ENCODE results near the gene GRAP2. TPM values are rescaled to one million over a fixed set of nuclear protein-coding genes. Genes with fewer than 3 reads are reported as not detected.
A peak's percentile ranks its signal among the peaks of the same experiment; 100 is the strongest.
"Not testable (repeated sequence)": the region's sequence is repeated elsewhere in the genome, so short reads cannot be mapped to it uniquely, and the experiment has no call there.

GRAP2 gene
- total RNA-seq, 1 donor from 2014 or later: 4.2 TPM

DNA sequence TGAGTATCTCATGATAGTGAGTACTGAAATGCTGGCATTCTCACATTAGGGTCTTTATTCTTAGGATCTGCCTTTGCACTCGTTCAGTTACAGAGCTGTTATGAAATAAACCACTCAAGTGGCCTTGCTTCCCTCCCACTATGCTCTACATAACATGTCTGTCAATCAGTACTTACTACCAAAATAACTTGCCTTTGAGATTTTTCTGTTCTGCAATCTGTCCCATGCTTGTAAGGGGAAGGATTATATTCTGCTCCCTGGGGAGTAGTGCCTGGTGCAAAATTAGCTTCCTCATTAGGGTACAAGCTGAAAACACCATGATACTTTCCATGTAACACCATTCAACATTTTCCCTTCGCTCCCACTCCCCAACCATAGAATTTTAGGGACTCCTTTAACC, 1.9 kb upstream of the GRAP2 start:
- Mint-ChIP-seq H3K36me3 (ENCODE audit: low read depth) (no peaks in the 10 kb centered on the region), H3K27me3 (no peaks in the 10 kb centered on the region), H3K9me3 (no peaks in the 10 kb centered on the region), H3K4me1 (peaks cover 43% of the 10 kb centered on the region), H3K4me3 (peak overlapping the region; percentile 58), H3K27ac (no peak overlapping the region)
- intact Hi-C loops (cut with micrococcal nuclease): loop anchor here (1.0 to 5.0 kb wide), 3 partner anchors 37 to 145 kb away; no protein-coding TSS in a partner anchor
- ATAC-seq (ENCODE audit: low read depth) (peak; percentile 92), DNase-seq (no peak)
- ChIA-PET CTCF (interaction anchor here (0.9 to 1.2 kb wide), 2 partner anchors 42 to 126 kb away, joined by 3 to 4 read pairs; no protein-coding TSS in a partner anchor), POLR2A (interaction anchor here (0.6 to 1.5 kb wide), 9 partner anchors 9 to 281 kb away, joined by 4 to 8 read pairs (median 5); no protein-coding TSS in a partner anchor)
- TF ChIP-seq, protein P1, sequence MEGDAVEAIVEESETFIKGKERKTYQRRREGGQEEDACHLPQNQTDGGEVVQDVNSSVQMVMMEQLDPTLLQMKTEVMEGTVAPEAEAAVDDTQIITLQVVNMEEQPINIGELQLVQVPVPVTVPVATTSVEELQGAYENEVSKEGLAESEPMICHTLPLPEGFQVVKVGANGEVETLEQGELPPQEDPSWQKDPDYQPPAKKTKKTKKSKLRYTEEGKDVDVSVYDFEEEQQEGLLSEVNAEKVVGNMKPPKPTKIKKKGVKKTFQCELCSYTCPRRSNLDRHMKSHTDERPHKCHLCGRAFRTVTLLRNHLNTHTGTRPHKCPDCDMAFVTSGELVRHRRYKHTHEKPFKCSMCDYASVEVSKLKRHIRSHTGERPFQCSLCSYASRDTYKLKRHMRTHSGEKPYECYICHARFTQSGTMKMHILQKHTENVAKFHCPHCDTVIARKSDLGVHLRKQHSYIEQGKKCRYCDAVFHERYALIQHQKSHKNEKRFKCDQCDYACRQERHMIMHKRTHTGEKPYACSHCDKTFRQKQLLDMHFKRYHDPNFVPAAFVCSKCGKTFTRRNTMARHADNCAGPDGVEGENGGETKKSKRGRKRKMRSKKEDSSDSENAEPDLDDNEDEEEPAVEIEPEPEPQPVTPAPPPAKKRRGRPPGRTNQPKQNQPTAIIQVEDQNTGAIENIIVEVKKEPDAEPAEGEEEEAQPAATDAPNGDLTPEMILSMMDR (IDR thresholded peaks at IDR 0.05): no peak

DNA sequence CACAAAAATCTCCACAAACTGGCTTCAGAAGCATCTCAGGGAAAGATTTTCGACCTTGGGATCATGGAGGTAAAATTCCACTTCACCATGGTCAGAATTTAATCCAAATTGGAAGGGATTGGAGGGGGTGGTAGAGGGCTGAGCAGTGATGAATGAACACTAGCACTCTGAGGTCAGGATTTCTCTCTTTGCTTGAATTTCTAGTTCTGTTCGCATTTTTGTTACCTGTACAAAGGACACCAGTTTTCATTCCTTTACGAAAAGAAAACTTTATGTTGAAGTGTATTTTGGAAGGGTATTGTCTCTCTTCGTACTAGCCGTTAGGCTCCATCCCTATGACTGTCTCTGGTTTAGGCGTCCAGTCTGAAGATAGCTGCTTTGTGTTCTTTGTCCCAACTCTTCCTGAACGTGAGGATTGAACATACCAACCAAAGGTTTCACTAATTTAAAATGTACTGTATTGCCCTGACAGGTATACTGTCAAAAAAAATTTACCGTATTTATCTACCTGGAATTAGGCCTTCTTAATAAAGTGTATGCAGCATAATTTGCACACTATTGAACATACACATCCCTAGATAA, 772 bp downstream of the GRAP2 start:
- Mint-ChIP-seq H3K4me3 (peak overlapping the region; percentile 75), H3K27ac (peak overlapping the region; percentile 90), H3K27me3 (no peaks in the 10 kb centered on the region), H3K9me3 (no peaks in the 10 kb centered on the region), H3K4me1 (peaks cover 60% of the 10 kb centered on the region), H3K36me3 (ENCODE audit: low read depth) (peaks cover 8% of the 10 kb centered on the region)
- ChIA-PET CTCF (no interaction called here), POLR2A (no interaction called here)
- DNase-seq: no peak
- intact Hi-C loops (cut with micrococcal nuclease): loop anchor here (2.0 to 5.0 kb wide), 2 partner anchors 15 to 36 kb away; no protein-coding TSS in a partner anchor
- TF ChIP-seq, protein P1 (IDR thresholded peaks at IDR 0.05): no peak
- ATAC-seq (ENCODE audit: low read depth): no peak

DNA sequence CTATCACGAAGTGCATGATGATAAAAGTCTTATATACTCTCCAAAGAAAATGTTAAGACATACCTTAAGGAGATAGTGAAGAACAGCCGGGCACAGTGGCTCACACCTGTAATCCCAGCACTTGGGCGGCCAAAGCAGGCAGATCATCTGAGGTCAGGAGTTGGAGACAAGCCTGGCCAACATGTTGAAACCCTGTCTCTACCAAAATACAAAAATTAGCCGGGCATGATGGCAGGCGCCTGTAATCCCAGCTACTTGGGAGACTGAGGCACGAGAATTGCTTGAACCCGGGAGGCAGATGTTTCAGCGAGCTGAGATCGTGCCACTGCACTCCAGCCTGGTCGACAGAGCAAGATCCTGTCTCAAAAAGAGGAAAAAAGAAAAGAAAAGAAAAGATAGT, 3.1 kb downstream of the GRAP2 start:
- H3K4me3 Mint-ChIP-seq; H3K27ac Mint-ChIP-seq; CTCF ChIA-PET; POLR2A ChIA-PET; ATAC-seq (ENCODE audit: low read depth); DNase-seq; H3K36me3 Mint-ChIP-seq (ENCODE audit: low read depth); H3K9me3 Mint-ChIP-seq; H3K27me3 Mint-ChIP-seq: not testable (repeated sequence)
- H3K4me1 Mint-ChIP-seq: peaks cover 62% of the 10 kb centered on the region
- intact Hi-C loops (cut with micrococcal nuclease): loop anchor here (5.0 kb wide), 1 partner anchor 33 kb away; no protein-coding TSS in a partner anchor

DNA sequence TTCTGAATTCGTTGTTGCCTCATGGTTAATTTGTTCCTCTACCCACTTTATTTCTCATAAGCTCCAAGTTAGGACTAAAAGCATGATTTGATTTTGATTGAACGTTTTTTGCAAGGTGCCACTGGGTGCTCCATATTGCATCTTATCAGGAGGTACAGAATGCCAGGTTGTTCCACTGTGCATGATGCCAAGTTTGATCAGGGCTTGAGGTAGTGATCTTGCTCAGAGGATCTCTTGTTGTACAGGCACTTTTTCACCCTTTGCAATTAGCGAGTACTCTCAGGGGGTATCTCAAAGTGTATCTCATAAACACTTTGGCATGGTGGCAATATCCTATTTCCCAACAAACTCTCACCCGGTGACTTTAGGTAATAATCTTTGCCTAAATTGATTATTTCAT, 4.0 kb downstream of the GRAP2 start:
- CTCF ChIA-PET: no interaction called here
- Mint-ChIP-seq H3K36me3 (ENCODE audit: low read depth) (peaks cover 8% of the 10 kb centered on the region), H3K4me3 (no peak overlapping the region), H3K27me3 (no peaks in the 10 kb centered on the region), H3K4me1 (peaks cover 60% of the 10 kb centered on the region), H3K27ac (no peak overlapping the region), H3K9me3 (no peaks in the 10 kb centered on the region)
- POLR2A ChIA-PET: no interaction called here
- TF ChIP-seq, protein P1 (IDR thresholded peaks at IDR 0.05): no peak
- intact Hi-C loops (cut with micrococcal nuclease): loop anchor here (5.0 kb wide), 1 partner anchor 32 kb away; no protein-coding TSS in a partner anchor
- DNase-seq: no peak
- ATAC-seq (ENCODE audit: low read depth): no peak

GRCh38 chr22:39905687-39906086, 4.8 kb downstream of the GRAP2 start:
- ATAC-seq (ENCODE audit: low read depth): no peak
- Mint-ChIP-seq H3K9me3 (no peaks in the 10 kb centered on the region), H3K36me3 (ENCODE audit: low read depth) (peaks cover 8% of the 10 kb centered on the region), H3K27ac (no peak overlapping the region), H3K27me3 (no peaks in the 10 kb centered on the region), H3K4me1 (peaks cover 58% of the 10 kb centered on the region), H3K4me3 (no peak overlapping the region)
- no peak for DNase-seq
- TF ChIP-seq, protein P1 (IDR thresholded peaks at IDR 0.05): no peak
- intact Hi-C loops (cut with micrococcal nuclease): no loop called here
- ChIA-PET POLR2A (no interaction called here), CTCF (no interaction called here)

Data from activated B cell treated with CpG ODN at 0.5 μM for 24 hours (primary cell).